Measurements from ENCODE around the gene TMC3. TPM values are rescaled to one million over a fixed set of nuclear protein-coding genes. Genes with fewer than 3 reads are reported as not detected.

Gene TMC3
- total RNA-seq, 1 experiment from 2014 or later, result not detected

GRCh38 chr15:81337713-81338157 is 36.3 kb downstream of the TMC3 start:
- no TSS peak for BruUV-seq (replicated peaks)
- CTCF ChIA-PET, result no interaction called here

GRCh38 chr15:81337241-81337640 is 36.8 kb downstream of the TMC3 start:
- POLR2A ChIA-PET (ENCODE audit: unreplicated experiment), result no interaction called here

More at GRCh38 chr15:81337713-81338157, 36.3 kb downstream of the TMC3 start:
- no peak overlapping the region for H3K4me3 ChIP-seq
- H4K20me1 ChIP-seq (ENCODE audit: insufficient read depth), result no peaks in the 10 kb centered on the region
- H3K4me1 ChIP-seq (replicated peaks; ENCODE audit: insufficient read depth), result no peaks in the 10 kb centered on the region
- POLR2A ChIA-PET (ENCODE audit: unreplicated experiment), result no interaction called here
- no peak overlapping the region for H3K27ac ChIP-seq
- no peaks in the 10 kb centered on the region for H3K36me3 ChIP-seq (ENCODE audit: low read depth)
- intact Hi-C loops (cut with micrococcal nuclease; ENCODE audit: unreplicated experiment), result no loop called here
- DNase-seq, result no peak
- H3F3A ChIP-seq (ENCODE audit: insufficient read depth, low read depth), result no peaks in the 10 kb centered on the region
- no peaks in the 10 kb centered on the region for H3K9me2 ChIP-seq (ENCODE audit: insufficient read depth)
- no peak overlapping the region for H2AFZ ChIP-seq
- no peaks in the 10 kb centered on the region for H3K79me2 ChIP-seq (ENCODE audit: low read depth)
- no peak overlapping the region for H3K4me2 ChIP-seq
- H3K9me3 ChIP-seq (ENCODE audit: insufficient read depth, low read depth), result no peaks in the 10 kb centered on the region
- H3K27me3 ChIP-seq (ENCODE audit: insufficient read depth, low read depth), result peaks cover 38% of the 10 kb centered on the region
- TF ChIP-seq EZH2 (IDR thresholded peaks at IDR 0.05; ENCODE audit: low read depth), result no peak

GRCh38 chr15:81336568-81336967 is 37.4 kb downstream of the TMC3 start:
- Histone ChIP-seq H2AFZ (no peak overlapping the region), H4K20me1 (ENCODE audit: insufficient read depth) (no peaks in the 10 kb centered on the region), H3K27me3 (ENCODE audit: insufficient read depth, low read depth) (peaks cover 44% of the 10 kb centered on the region), H3F3A (ENCODE audit: insufficient read depth, low read depth) (no peaks in the 10 kb centered on the region), H3K9me2 (ENCODE audit: insufficient read depth) (no peaks in the 10 kb centered on the region), H3K27ac (no peak overlapping the region), H3K4me3 (no peak overlapping the region), H3K4me1 (replicated peaks; ENCODE audit: insufficient read depth) (no peaks in the 10 kb centered on the region), H3K36me3 (ENCODE audit: low read depth) (no peaks in the 10 kb centered on the region), H3K9me3 (ENCODE audit: insufficient read depth, low read depth) (no peaks in the 10 kb centered on the region), H3K4me2 (no peak overlapping the region), H3K79me2 (ENCODE audit: low read depth) (no peaks in the 10 kb centered on the region)
- BruUV-seq (replicated peaks), result no TSS peak
- CTCF ChIA-PET, result interaction anchor here (0.7 kb wide), 1 partner anchor 960 kb away, joined by 3 read pairs; no protein-coding TSS in a partner anchor
- POLR2A ChIA-PET (ENCODE audit: unreplicated experiment), result no interaction called here
- TF ChIP-seq CTCF (conservative IDR thresholded peaks at IDR 0.05), result no peak; the same call in 1 of the 2 replicates
- no peak for TF ChIP-seq EZH2 (IDR thresholded peaks at IDR 0.05; ENCODE audit: low read depth)
- intact Hi-C loops (cut with micrococcal nuclease; ENCODE audit: unreplicated experiment), result loop anchor here (1.0 kb wide), 1 partner anchor 61 kb away; no protein-coding TSS in a partner anchor
- no peak for DNase-seq

More at GRCh38 chr15:81337241-81337640, 36.8 kb downstream of the TMC3 start:
- Histone ChIP-seq H2AFZ (no peak overlapping the region), H3K36me3 (ENCODE audit: low read depth) (no peaks in the 10 kb centered on the region), H3K9me2 (ENCODE audit: insufficient read depth) (no peaks in the 10 kb centered on the region), H3F3A (ENCODE audit: insufficient read depth, low read depth) (no peaks in the 10 kb centered on the region), H3K27ac (no peak overlapping the region), H3K27me3 (ENCODE audit: insufficient read depth, low read depth) (peaks cover 43% of the 10 kb centered on the region), H3K4me1 (replicated peaks; ENCODE audit: insufficient read depth) (no peaks in the 10 kb centered on the region), H3K9me3 (ENCODE audit: insufficient read depth, low read depth) (no peaks in the 10 kb centered on the region), H3K79me2 (ENCODE audit: low read depth) (no peaks in the 10 kb centered on the region), H3K4me2 (no peak overlapping the region), H3K4me3 (no peak overlapping the region), H4K20me1 (ENCODE audit: insufficient read depth) (no peaks in the 10 kb centered on the region)
- intact Hi-C loops (cut with micrococcal nuclease; ENCODE audit: unreplicated experiment), result no loop called here
- DNase-seq, result no peak
- CTCF ChIA-PET, result no interaction called here
- TF ChIP-seq EZH2 (IDR thresholded peaks at IDR 0.05; ENCODE audit: low read depth) (no peak), CTCF (conservative IDR thresholded peaks at IDR 0.05) (no peak)
- no TSS peak for BruUV-seq (replicated peaks)

- H3K9me3 ChIP-seq (ENCODE audit: insufficient read depth, low read depth), result no peaks in the 10 kb centered on the region
- H3K36me3 ChIP-seq (ENCODE audit: low read depth), result no peaks in the 10 kb centered on the region
- H3K27me3 ChIP-seq (ENCODE audit: insufficient read depth, low read depth), result peaks cover 47% of the 10 kb centered on the region
- no peak overlapping the region for H2AFZ ChIP-seq
- no peaks in the 10 kb centered on the region for H3K79me2 ChIP-seq (ENCODE audit: low read depth)
- no peaks in the 10 kb centered on the region for H3K9me2 ChIP-seq (ENCODE audit: insufficient read depth)
- BruUV-seq (replicated peaks), result no TSS peak
- no peaks in the 10 kb centered on the region for H3K4me1 ChIP-seq (replicated peaks; ENCODE audit: insufficient read depth)
- no peak overlapping the region for H3K4me2 ChIP-seq
- ChIA-PET POLR2A (ENCODE audit: unreplicated experiment) (no interaction called here), CTCF (no interaction called here)
- no peak overlapping the region for H3K27ac ChIP-seq
- H3K4me3 ChIP-seq, result no peak overlapping the region
- DNase-seq, result no peak
- H4K20me1 ChIP-seq (ENCODE audit: insufficient read depth), result no peaks in the 10 kb centered on the region
- no peaks in the 10 kb centered on the region for H3F3A ChIP-seq (ENCODE audit: insufficient read depth, low read depth)
- intact Hi-C loops (cut with micrococcal nuclease; ENCODE audit: unreplicated experiment), result loop anchor here (1.0 kb wide), 1 partner anchor 60 kb away; no protein-coding TSS in a partner anchor
- TF ChIP-seq CTCF (conservative IDR thresholded peaks at IDR 0.05) (no peak), EZH2 (IDR thresholded peaks at IDR 0.05; ENCODE audit: low read depth) (no peak)
Measured at GRCh38 chr15:81335631-81336030, 38.4 kb downstream of the TMC3 start.
